Neural progenitor cell (in vitro differentiated cells): ENCODE results near the gene PMCH. TPM values are rescaled to one million over a fixed set of nuclear protein-coding genes. Genes with fewer than 3 reads are reported as not detected.

Source experiments
- DNase-seq: peaks from one replicate; pipeline ENCODE4 v3.0.0-alpha.2; 2016; ENCODE audit warnings: low spot score
- H2AFZ ChIP-seq: fragments of 200-600 bp; sonication (generic); replicated peaks from 2 replicates; pipeline ENCODE4 v1.6.1; 2016; ENCODE audit warnings: antibody characterized with exemption
- H3F3A ChIP-seq: fragments of 200-600 bp; sonication (generic); 2 replicates; pipeline ENCODE4 v1.6.1; 2016; ENCODE audit warnings: antibody characterized with exemption, low read depth
- H3K27ac ChIP-seq: fragments of 200-600 bp; sonication (generic); 2 replicates; pipeline ENCODE4 v1.5.1; 2016; ENCODE audit warnings: mild to moderate bottlenecking
- H3K27me3 ChIP-seq: fragments of 200-600 bp; sonication (generic); 2 replicates; pipeline ENCODE4 v1.6.1; 2016; ENCODE audit warnings: mild to moderate bottlenecking, moderate library complexity
- H3K36me3 ChIP-seq: fragments of 200-600 bp; sonication (generic); 2 replicates; pipeline ENCODE4 v1.5.1; 2016
- H3K4me1 ChIP-seq: fragments of 200-600 bp; sonication (generic); 2 replicates; pipeline ENCODE4 v1.6.1; 2016; ENCODE audit warnings: mixed run types
- H3K4me2 ChIP-seq: fragments of 200-600 bp; sonication (generic); 2 replicates; pipeline ENCODE4 v1.6.1; 2016
- H3K4me3 ChIP-seq: fragments of 200-600 bp; sonication (generic); 2 replicates; pipeline ENCODE4 v1.5.1; 2016
- H3K79me2 ChIP-seq: fragments of 200-600 bp; sonication (generic); 2 replicates; pipeline ENCODE4 v1.6.1; 2016; ENCODE audit warnings: low read depth
- H3K9ac ChIP-seq: fragments of 200-600 bp; sonication (generic); 2 replicates; pipeline ENCODE4 v1.6.1; 2016
- H3K9me3 ChIP-seq: fragments of 200-600 bp; sonication (generic); 2 replicates; pipeline ENCODE4 v1.5.1; 2016; ENCODE audit warnings: low read depth
- H4K20me1 ChIP-seq: fragments of 200-600 bp; sonication (generic); 2 replicates; pipeline ENCODE4 v1.6.1; 2016; ENCODE audit warnings: low read depth
- H3K27ac Mint-ChIP-seq: 3 replicates; pipeline ENCODE4 v1.8.0; 2021; ENCODE audit warnings: mixed read lengths
- H3K27me3 Mint-ChIP-seq: 2 replicates; pipeline ENCODE4 v1.8.0; 2022; ENCODE audit warnings: low read depth, mild to moderate bottlenecking, inconsistent platforms, moderate library complexity, mixed read lengths; ENCODE audit not compliant: insufficient read depth
- H3K36me3 Mint-ChIP-seq: 3 replicates; pipeline ENCODE4 v1.8.0; 2021; ENCODE audit warnings: mixed read lengths
- H3K4me1 Mint-ChIP-seq: 3 replicates; pipeline ENCODE4 v1.8.0; 2021; ENCODE audit warnings: mixed read lengths
- H3K4me3 Mint-ChIP-seq: 3 replicates; pipeline ENCODE4 v1.8.0; 2021; ENCODE audit warnings: mild to moderate bottlenecking, moderate library complexity, mixed read lengths
- H3K9me3 Mint-ChIP-seq: 3 replicates; pipeline ENCODE4 v1.8.0; 2020; ENCODE audit warnings: mixed read lengths
- CTCF ChIP-seq: fragments of 200-600 bp; sonication (generic); IDR thresholded peaks from 2 replicates; pipeline ENCODE4 v1.5.1; 2017; ENCODE audit warnings: antibody characterized with exemption, mild to moderate bottlenecking
- EZH2 ChIP-seq: fragments of 200-600 bp; sonication (generic); IDR thresholded peaks from 2 replicates; pipeline ENCODE4 v1.6.1; 2017; ENCODE audit warnings: antibody characterized with exemption, mild to moderate bottlenecking, moderate library complexity
- EZH2phosphoT487 ChIP-seq: fragments of 200-600 bp; sonication (generic); IDR thresholded peaks from 2 replicates; pipeline ENCODE4 v1.6.1; 2017; ENCODE audit warnings: antibody characterized with exemption
- total RNA-seq: library from RNA; depleted of rRNA; stranded (reverse); fragments of >200 nt; gene quantifications from 2 replicates; pipeline ENCODE4 v1.2.3, GENCODE V29; 2015; ENCODE audit warnings: low replicate concordance

Gene PMCH
- total RNA-seq, 1 donor from 2014 or later, result not detected

DNA sequence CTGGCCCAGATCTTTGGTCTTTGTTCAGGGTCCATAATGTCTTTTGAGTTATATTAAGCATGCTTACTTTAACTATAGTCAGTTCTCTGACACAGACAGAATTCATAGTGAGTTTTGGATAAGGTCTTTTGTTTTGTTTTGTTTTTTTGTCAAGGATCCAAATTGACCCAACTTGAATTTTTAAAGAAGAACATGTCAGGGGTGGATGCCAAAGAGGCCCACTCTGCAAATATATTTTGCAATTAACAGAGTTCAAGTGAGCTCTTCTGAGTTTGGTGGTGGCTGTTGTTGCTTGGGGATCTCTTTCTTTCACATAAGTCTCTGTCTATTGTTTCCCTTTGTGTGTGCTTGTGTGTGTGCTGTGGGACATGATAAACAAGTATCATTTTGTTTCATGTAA lies 34.4 kb upstream of the PMCH start:
- no peak for TF ChIP-seq EZH2phosphoT487
- TF ChIP-seq EZH2, result no peak
- TF ChIP-seq CTCF, result no peak
- no peaks in the 10 kb centered on the region for H3K4me1 Mint-ChIP-seq
- Histone ChIP-seq H3K9me3 (no peaks in the 10 kb centered on the region), H3K9ac (no peak overlapping the region), H3K79me2 (no peaks in the 10 kb centered on the region), H3F3A (no peaks in the 10 kb centered on the region), H3K36me3 (no peaks in the 10 kb centered on the region), H4K20me1 (no peaks in the 10 kb centered on the region), H3K4me3 (no peak overlapping the region), H3K4me1 (no peaks in the 10 kb centered on the region), H3K4me2 (no peak overlapping the region), H2AFZ (no peak overlapping the region), H3K27me3 (no peaks in the 10 kb centered on the region), H3K27ac (no peak overlapping the region)
- DNase-seq, result no peak
- no peaks in the 10 kb centered on the region for H3K9me3 Mint-ChIP-seq
- no peak overlapping the region for H3K4me3 Mint-ChIP-seq
- H3K36me3 Mint-ChIP-seq, result no peaks in the 10 kb centered on the region
- no peaks in the 10 kb centered on the region for H3K27me3 Mint-ChIP-seq
- H3K27ac Mint-ChIP-seq, result no peak overlapping the region

- no peak for DNase-seq
- Histone ChIP-seq H3K79me2 (no peaks in the 10 kb centered on the region), H3K27ac (no peak overlapping the region), H4K20me1 (no peaks in the 10 kb centered on the region), H3K27me3 (no peaks in the 10 kb centered on the region), H3K9me3 (no peaks in the 10 kb centered on the region), H3K36me3 (no peaks in the 10 kb centered on the region), H3K9ac (no peak overlapping the region), H3K4me2 (no peak overlapping the region), H3K4me1 (no peaks in the 10 kb centered on the region), H3K4me3 (no peak overlapping the region), H2AFZ (no peak overlapping the region), H3F3A (no peaks in the 10 kb centered on the region)
- H3K27me3 Mint-ChIP-seq, result no peaks in the 10 kb centered on the region
- H3K36me3 Mint-ChIP-seq, result no peaks in the 10 kb centered on the region
- H3K4me3 Mint-ChIP-seq, result no peak overlapping the region
- H3K9me3 Mint-ChIP-seq, result no peaks in the 10 kb centered on the region
- H3K27ac Mint-ChIP-seq, result no peak overlapping the region
- H3K4me1 Mint-ChIP-seq, result no peaks in the 10 kb centered on the region
- TF ChIP-seq EZH2phosphoT487 (no peak), CTCF (no peak), EZH2 (no peak)
Measured at GRCh38 chr12:102227954-102228353, 30.3 kb upstream of the PMCH start.

DNA sequence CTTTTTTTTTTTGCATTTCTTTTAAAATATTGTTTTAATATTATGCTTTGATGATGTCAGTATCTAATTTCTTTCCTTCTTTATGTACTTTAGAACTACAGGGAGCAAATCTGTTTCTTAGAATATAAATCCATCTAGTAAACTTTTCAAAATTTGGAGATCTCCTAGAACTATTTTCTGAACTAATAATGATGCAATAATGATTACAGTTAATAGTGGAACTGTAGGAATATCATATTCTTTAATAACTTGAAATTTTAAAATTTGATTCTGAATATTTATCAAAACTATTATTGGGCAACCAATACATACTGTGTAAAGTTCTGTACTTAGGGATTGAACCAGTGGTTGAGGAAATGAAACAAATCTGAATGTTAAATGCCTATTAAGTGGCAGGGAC lies 23.1 kb upstream of the PMCH start:
- Mint-ChIP-seq H3K4me1 (no peaks in the 10 kb centered on the region), H3K4me3 (no peak overlapping the region), H3K36me3 (no peaks in the 10 kb centered on the region), H3K27me3 (no peaks in the 10 kb centered on the region), H3K9me3 (peaks cover 3% of the 10 kb centered on the region), H3K27ac (no peak overlapping the region)
- Histone ChIP-seq H3K27ac (no peak overlapping the region), H3K9me3 (no peaks in the 10 kb centered on the region), H3K9ac (no peak overlapping the region), H3F3A (no peaks in the 10 kb centered on the region), H3K4me1 (no peaks in the 10 kb centered on the region), H3K27me3 (no peaks in the 10 kb centered on the region), H3K4me3 (no peak overlapping the region), H3K36me3 (no peaks in the 10 kb centered on the region), H2AFZ (no peak overlapping the region), H3K79me2 (no peaks in the 10 kb centered on the region), H4K20me1 (no peaks in the 10 kb centered on the region), H3K4me2 (no peak overlapping the region)
- no peak for DNase-seq
- TF ChIP-seq EZH2 (no peak), EZH2phosphoT487 (no peak), CTCF (no peak)
